GM15510 (cell line): ENCODE measurements around the gene TRIM24.

Experiments used
- POLR2A ChIP-seq: IDR thresholded peaks from 3 replicates; pipeline ENCODE4 v1.6.1; 2011; ENCODE audit warnings: borderline replicate concordance; ENCODE audit not compliant: insufficient read length; ENCODE audit errors: extremely low read depth

The TRIM24 gene

GRCh38 chr7:138581065-138581464 lies 121.0 kb downstream of the TRIM24 start:
- TF ChIP-seq POLR2A, result no peak

GRCh38 chr7:138584283-138584682 lies 124.2 kb downstream of the TRIM24 start:
- TF ChIP-seq POLR2A, result no peak

GRCh38 chr7:138584696-138585095 lies 124.6 kb downstream of the TRIM24 start:
- TF ChIP-seq POLR2A, result no peak

- no peak for TF ChIP-seq POLR2A
Observed at GRCh38 chr7:138585283-138585993, 125.4 kb downstream of the TRIM24 start.

GRCh38 chr7:138587485-138587884 lies 127.4 kb downstream of the TRIM24 start:
- TF ChIP-seq POLR2A, result no peak

GRCh38 chr7:138588986-138589385 lies 128.9 kb downstream of the TRIM24 start:
- no peak for TF ChIP-seq POLR2A

- no peak for TF ChIP-seq POLR2A
Observed at GRCh38 chr7:138590154-138590553, 130.1 kb downstream of the TRIM24 start.

GRCh38 chr7:138595454-138595853 lies 135.4 kb downstream of the TRIM24 start:
- no peak for TF ChIP-seq POLR2A

- no peak for TF ChIP-seq POLR2A
Observed at GRCh38 chr7:138602451-138602850, 142.4 kb downstream of the TRIM24 start.

- TF ChIP-seq POLR2A, result no peak
Observed at GRCh38 chr7:138603549-138604318, 143.7 kb downstream of the TRIM24 start.

- no peak for TF ChIP-seq POLR2A
Observed at GRCh38 chr7:138606236-138606635, 146.2 kb downstream of the TRIM24 start.

GRCh38 chr7:138607216-138608126 lies 147.4 kb downstream of the TRIM24 start:
- no peak for TF ChIP-seq POLR2A

- no peak for TF ChIP-seq POLR2A
Observed at GRCh38 chr7:138608275-138608674, 148.2 kb downstream of the TRIM24 start.

- no peak for TF ChIP-seq POLR2A
Observed at GRCh38 chr7:138610671-138611170, 150.7 kb downstream of the TRIM24 start.

- TF ChIP-seq POLR2A, result no peak
Observed at GRCh38 chr7:138613630-138614029, 153.6 kb downstream of the TRIM24 start.

GRCh38 chr7:138616085-138616484 lies 156.0 kb downstream of the TRIM24 start:
- no peak for TF ChIP-seq POLR2A

- TF ChIP-seq POLR2A, result no peak
Observed at GRCh38 chr7:138618506-138618905, 158.4 kb downstream of the TRIM24 start.
